ENCODE data around the gene EYA2.

The EYA2 gene

DNA sequence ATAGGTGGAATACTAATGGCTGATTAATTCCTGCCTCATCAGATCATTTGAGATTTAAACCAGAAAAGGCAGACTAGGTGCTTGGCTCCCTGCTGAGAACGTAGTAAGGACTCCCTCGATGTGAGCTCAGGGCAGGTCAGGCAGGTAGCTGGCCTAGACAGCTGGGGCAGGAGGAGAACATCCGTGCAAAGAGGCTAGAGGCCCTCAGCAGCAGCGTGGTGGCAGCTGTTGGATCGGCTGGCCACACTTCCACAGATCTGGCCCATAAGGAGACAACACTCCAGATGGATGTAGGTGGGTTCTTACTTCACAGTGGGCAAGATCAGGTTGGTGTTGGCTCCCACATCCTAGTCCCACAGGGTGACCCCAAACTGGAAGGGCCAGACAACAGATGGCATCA lies 38.5 kb downstream of the EYA2 start:
- no peak for DNase-seq (ENCODE audit: low spot score)

DNA sequence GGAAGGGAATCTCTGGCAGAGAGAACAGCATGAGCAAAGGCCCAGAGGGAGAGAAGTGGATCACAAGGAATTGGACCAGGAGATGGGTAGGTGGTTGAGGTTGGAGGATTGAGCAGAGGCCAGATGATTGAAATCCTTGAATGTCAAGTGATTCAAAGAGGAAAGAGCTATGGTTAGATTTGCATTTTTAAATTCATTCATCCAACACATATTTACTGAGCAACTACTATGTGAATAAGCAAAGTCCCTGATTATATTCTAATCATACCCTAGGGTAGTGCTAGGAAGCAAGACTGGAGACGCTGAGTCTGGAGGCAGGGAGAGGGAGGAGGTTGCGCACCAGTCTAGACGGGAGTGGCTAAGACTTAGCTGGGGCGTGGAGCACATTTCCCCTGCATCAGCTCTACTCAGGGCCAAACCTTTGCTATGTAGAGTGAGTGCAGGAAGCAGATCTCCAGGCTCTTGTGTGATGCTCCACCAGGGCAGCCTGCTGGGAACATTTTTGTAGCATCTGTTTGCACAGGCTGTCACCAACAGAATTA lies 40.2 kb downstream of the EYA2 start:
- no peak for DNase-seq (ENCODE audit: low spot score)

DNA sequence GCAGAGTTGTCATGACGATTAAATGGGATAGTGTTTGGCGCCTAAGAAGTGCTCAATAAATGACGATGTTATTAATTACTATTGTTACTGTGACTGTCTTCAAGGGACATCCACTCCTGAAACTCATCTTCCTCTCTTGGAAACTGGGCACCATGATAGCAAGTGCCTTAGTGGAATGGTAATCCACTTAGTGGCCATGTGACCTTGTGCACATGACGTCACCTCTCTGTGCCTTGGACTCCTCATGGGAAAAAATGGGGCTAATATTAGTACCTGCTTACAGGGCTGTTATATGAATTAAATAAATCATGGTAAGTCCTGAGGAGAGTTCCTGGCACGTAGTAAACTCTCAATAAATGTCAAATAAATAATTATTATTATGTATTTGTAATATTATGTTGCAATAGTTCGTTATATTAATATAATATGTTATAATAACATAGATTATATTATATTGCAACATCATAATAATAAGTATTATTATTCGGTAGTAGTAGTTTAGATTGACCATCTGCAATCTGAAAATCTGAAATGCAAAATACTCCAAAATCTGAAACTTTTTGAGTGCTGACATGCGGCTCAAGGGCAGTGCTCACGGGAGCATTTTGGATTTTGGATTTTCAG lies 40.9 kb downstream of the EYA2 start:
- DNase-seq (ENCODE audit: low spot score): no peak

DNA sequence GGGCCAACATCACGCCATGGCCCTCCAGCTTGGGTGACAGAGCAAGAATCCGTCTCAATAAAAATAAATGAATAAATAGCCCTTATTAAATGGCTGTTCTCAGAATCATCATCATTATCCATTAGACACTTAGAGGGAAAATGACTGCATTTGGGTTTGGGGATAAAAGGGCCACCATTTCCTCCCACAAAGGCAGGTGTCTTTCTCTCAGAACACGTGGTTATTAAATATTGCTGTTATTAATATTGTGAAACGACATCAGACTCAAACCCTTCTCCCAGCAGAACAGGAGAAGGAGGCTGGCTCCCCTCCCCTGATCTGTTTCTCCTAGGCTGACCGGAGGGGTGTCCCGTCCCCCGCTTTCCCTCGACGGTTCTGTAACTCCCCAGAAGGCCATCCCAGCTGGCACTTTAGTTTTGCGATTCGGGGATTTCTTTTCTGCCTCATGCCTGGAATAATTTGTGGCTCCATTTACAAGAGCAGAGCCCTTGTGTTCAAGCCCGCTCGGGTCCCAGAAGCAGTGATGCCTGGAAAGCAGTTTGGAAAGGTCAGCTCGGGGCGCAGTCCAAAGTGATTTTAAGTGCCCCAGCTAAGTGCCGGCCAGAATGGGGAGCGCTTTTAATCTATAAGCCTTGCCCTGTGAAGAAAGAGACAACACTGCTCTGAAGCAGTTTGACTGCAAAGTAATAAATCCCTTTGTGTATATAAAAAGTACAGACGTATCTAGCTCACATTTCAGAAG lies 41.9 kb downstream of the EYA2 start:
- no peak for DNase-seq (ENCODE audit: low spot score)

DNA sequence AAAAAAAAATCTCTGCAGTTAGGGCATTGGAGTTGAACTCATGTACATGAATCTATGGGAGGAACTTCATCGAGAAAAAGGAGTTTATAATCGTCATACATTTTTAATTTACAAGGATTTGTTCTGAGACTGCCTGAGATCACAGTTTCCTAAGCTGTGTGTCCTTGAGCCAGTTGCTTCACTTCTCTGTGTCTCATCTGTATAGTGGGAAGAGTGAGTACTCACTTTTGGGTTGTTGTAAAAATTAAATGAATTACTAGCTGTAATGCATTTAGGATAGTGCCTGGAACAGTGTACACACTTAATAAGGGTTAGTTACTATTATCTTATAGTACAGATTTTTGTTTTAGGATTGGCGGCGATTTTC lies 42.5 kb downstream of the EYA2 start:
- DNase-seq (ENCODE audit: low spot score): no peak

DNA sequence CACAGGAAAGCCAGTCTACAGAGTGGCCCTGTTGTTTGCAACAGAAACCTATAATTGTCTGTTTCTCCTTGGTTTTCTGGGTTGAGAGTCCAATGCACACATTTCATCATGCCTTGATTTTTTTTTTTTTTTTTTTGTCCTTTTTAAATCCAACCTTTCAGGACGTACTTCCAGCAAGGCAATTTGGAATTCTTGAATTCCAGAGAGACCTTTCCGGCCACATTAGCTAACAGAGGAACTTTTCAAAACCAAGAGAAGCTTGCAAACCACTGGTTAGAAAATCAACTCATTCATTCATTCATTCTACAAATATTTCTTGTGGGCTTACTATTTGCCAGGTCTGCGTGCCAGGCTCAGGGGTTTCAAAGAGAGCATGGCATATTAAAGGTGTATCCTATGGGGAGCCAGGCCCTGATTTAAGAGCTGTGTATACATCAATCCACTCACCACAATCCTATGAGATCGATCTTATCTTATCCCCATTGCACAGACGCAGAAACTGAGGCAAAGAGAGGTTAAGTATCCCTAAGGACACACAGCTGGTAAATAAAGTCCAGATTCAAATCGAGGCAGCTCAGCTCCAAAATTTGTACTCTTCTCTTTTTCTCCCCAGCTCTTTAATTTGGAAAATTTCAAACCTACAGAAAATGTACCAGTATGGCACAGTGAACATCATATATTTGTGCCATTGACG lies 43.0 kb downstream of the EYA2 start:
- no peak for DNase-seq (ENCODE audit: low spot score)

DNA sequence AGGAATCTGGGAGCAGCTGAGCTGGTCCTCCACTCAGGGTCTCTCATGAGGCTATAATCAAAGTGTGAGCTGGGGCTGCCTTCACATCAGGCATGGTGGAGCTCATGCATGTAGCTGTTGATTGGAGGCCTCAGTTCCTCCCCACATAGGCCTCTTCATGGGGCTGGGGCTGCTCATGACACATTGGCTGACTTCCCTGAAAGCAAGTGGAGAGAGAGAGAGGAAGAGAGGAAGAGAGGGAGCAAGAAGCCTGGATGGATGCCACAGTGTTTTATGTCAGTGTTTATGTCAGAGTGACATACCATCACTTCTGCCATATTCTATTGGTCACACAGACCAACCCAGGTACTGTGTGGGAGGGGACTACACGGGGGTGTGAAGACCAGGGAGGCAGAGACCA lies 43.8 kb downstream of the EYA2 start:
- no peak for DNase-seq (ENCODE audit: low spot score)

DNA sequence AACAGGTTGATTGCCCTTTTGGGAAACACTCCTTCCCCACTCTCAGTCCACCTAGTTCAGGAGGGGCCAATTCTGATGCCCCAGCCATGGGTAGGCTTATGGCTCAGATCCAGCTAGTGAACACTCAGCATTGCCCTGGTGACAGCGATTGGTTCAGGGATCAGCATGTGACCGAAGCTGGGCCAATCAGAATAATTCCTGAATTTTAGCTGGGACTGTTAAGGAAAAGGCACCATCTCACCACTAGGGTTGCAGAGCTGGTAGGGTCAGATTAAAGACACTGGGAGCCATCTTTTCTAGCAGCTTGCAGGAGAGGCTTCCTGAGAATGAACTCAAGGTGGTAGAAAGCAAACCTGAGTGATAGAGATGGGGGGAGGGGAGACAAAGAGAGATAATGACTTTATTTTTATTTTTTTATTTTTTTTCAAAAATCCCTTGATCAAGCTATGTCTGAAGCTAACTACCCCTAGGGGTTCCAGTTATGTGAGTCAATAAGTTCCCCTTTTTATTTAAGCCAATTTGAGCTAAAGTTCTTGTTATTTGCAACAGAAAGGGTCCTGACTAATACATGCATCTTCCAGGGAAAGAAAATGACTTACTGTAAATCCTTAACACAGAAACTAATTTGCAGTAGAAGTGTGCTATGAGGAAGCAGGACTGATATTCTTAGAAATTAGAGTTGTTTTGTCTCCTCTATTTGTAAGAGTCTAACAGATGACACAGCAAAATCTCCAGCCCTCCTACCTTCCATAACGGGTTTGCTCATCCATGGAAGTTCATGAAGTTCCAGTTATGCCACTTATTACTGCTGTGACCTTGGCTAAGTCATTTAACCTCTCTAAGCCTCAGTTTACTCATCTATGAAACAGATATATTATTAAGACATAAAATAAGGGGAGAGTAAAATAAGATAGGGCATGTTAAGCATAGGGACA lies 44.7 kb downstream of the EYA2 start:
- DNase-seq (ENCODE audit: low spot score): no peak

DNA sequence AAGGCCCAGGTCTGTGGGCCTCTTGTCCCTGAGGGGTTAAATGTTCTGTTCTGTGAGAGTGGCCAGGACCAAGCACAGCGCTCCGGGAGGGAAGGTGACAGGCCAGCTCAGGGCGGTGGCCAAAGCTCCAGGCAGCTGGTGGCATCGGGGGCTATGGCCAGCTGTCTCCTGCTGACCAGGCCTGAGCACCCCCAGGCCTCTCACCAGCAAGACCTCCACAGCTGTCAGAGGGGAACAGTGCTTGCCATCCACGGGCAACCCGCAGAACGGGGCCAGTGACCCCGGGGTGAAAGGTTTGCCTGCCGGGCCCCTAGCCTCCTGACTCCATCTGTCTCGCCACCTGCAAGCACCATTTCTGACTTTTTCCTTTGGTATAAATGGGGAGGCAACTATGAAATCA lies 46.0 kb downstream of the EYA2 start:
- no peak for DNase-seq (ENCODE audit: low spot score)

DNA sequence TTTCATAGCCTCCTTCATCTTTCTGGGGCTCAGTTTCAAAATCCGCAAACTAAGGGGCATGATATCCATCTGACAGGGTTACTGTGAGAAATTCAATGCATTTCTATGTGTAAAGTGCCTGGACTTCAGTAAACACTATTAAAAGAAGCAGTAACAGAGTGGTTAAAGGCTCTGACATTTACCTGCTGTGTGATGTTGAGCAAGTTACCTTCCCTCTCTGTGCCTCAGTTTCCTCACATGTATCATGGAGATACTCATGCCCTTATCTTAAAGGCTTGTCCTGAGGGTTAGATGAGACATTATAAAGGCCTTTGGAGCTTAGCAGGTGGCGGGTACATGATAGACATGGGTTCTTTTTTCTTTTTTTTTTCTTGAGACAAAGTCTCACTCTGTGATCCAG lies 46.8 kb downstream of the EYA2 start:
- no peak for DNase-seq (ENCODE audit: low spot score)

DNA sequence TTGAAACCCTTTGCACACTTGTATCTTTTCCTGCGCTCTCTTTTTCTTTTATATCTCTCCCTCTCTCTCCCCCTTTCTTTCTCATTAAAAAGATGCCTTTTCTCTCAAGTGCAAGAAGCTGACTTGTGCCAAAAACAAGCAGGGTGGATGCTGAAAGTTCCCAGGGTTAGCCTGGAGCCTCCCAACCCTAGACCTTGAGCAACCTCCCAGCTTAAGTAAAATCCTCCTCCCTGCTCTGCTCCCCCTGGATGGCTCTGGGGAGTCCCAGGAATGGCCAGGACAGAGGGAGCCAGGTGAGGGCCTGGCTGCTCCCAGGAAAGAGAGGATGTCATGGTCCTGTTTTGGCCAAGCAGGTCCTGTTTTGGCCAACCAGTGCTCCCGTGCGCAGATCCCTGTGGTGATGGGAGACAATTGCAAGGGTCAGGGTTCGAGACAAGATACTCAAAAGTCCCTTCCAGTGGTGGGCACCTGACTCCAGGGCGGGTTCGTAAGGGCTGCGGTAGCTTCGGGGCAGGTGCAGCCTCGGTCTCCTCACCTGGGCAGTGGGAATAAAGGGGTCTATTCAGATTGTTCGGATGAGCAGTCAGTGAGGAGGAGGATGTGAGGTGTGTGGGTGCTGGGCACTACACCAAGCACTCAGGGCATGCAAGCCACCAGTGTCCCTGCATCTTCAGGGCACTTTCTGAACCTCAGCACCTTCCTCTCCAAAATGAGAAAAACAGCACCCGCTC lies 49.4 kb downstream of the EYA2 start:
- DNase-seq (ENCODE audit: low spot score): no peak

DNA sequence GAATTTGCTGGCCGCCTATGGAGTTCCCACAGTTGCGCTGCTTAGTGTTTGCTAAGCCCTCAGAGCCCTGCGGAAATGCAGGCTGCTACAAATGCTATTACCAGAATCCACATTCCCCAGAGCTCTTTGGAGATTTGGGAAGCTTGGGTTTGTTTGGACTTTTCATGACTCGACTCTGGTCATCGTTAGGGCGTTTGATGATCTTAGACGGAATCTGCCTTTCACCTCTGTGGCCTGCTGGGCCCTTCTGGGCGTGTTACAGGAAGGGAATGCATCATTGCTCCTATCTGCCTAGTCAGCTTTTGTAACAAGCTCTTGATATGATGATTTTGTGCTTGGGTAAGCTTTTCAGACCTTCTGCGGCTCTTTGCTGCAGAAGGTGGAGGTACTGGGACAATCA lies 50.8 kb downstream of the EYA2 start:
- DNase-seq (ENCODE audit: low spot score): no peak

DNA sequence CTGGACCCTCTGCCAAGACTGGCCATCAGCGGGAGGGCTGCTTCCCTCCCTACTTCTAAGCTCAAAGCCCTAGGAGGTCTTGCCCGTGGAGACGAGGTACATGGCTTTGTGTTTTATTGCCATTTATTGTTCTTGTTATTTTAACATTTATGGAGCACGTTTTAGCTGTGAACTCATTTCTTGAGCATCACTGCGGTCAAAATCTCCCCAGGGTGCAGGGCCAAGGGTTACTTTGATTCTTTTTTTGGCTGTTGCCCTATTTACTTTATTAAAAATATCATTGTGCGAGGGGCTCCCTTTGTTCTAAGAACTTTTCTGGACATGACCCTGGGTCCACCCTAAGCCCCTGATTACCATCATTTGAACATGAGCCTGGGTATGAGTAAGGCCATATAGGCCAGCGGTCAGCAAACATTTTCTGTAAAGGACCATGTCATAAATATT lies 51.6 kb downstream of the EYA2 start:
- no peak for DNase-seq (ENCODE audit: low spot score)

DNA sequence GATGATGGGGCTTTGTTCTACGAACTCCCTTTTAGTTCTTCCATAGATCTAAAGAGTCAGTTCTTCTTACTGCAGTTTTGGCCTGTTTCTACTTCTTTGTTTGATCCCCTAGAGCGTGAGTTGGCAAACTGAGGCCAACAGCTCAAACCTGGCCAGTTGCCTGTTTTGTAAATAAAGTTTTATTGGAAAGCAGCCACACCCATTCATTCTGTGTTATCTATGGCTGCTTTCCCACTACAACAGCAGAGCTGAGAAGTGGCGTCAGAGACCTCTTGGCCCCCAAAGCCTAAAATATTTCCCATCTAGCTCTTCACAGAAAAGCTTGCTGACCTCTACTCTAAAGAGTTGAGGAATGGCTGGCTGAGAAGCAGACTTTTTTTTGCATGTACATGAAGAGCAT lies 52.2 kb downstream of the EYA2 start:
- no peak for DNase-seq (ENCODE audit: low spot score)

DNA sequence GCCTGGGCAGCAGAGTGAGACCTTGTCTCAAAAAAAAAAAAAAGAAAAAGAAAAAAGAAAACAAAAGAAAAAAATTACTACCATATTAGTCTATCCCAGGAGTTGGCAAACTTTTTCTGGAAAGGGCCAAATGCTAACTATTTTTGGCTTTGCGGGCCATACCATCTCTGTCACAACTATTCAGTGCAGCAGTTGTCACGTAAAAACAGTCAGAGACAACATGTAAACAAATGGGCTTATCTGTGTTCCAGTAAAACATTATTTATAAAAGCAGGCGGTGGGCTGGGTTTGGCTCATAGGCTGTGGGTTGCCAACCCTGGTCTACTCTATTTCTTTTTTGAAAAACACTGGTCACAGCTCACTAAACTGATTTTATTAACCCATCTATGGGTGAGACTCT lies 53.4 kb downstream of the EYA2 start:
- no peak for DNase-seq (ENCODE audit: low spot score)

DNA sequence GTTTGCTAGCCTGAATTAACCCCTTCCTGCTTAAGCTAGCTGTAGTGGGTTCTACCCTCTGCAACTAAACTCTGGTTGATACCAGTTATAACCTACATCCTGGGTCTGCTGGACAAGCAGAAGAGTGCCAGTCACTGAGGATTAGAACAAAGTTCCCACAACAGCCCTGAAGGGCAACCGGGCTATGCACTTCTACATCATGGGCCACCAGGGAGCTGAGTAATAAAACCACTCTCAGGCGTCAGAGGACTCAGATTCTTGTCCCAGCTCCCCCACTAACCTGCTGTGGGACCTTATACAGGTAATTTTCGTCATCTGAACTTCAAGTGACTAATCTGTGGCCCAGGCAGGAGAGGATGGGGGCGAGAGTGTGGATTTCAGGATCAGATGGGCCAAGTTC lies 56.8 kb downstream of the EYA2 start:
- no peak for DNase-seq (ENCODE audit: low spot score)

DNA sequence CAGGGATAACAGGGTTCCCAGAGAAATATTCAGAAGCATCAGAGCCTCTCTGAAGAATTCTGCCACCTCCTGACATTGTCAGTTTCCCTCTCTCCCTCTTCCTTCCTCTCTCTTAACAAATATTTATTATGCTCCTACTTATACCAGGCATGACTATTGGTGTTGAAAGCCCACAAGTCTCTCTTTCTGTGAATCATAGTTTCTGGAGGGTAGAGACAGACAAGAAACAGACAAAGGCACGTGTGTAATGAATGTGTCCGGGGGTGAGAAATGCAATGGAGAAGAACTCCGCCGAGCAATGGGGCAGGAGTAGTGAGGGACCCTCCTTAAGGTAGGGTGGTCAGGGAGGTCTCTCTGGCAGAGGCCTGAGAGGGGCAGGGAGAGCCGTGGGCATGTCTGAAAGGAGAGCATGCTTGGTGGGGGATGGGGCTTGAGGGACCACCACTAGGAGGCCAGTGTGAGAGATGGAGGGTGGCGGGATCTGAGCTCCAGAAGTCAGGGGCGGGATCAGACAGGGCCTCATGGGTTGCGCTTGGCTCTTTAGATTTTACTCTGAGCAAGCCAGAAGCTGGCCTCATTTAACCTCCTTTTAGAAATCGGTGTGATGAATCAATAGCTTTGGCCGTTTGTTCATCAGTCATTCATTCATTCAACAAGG lies 57.3 kb downstream of the EYA2 start:
- no peak for DNase-seq (ENCODE audit: low spot score)

DNA sequence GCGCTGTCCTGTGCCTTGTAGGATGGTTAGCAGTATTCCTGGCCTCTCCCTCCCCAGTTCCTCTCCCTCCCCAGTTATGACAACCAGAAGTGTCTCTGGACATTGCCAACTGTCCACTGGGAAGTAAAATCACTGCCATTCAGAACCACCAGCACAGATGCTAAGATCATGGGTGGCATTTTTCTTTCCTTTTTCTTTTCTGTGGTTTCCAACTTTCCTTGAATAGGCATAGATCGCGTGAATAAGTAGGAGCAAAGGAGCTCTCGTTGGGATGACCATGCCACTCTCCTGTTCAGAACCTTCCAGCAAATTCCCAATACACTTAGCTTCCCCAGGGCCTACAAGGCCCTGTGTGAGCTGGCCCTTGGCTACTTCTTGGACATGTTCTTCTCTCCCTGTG lies 59.0 kb downstream of the EYA2 start:
- DNase-seq (ENCODE audit: low spot score): no peak

DNA sequence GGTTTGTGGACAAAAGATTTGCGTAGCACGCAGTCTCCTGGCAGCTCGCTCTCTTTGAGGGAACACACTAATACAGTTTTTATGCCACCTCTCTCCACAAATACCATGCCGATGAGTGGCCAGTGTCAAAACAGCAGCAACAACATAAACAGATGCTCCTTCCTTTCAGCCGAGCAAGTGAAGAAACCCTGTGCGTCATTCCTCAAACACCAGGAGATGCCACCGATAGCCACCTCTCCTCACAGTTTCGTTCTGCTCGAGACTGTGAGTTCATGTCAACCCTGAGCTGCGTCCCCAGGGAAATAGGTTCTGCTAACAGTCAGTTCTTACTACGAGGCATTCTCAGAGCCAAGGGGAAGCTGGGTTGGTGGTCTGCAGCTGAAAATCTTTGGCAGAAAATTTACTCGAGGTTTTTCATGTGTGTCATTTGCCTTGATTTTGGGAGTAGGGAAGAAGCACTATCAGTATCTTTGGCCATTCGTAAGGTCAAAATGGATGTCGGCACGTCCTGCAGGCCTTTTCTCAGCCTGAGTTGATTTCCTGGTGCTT lies 59.9 kb downstream of the EYA2 start:
- DNase-seq (ENCODE audit: low spot score): no peak
